ENCODE results near the gene AGO1. TPM values are rescaled to one million over a fixed set of nuclear protein-coding genes. Genes with fewer than 3 reads are reported as not detected.

AGO1 gene
- total and polyA plus RNA-seq, 2 of the 13 experiments (the other 11 are each of a cell fraction or from before 2014, with no cell fraction given) = 9.2 to 18.6 TPM

- TF ChIP-seq ZNF792 (CRISPR knock-in tag; IDR thresholded peaks at IDR 0.05) (peak; percentile 33; the same call in 1 of the 2 replicates), KMT2B (CRISPR knock-in tag; IDR thresholded peaks at IDR 0.05) (no peak), POLR2AphosphoS2 (IDR thresholded peaks at IDR 0.05; ENCODE audit: low read depth, low read length) (no peak), NR1H2 (CRISPR knock-in tag; IDR thresholded peaks at IDR 0.05; ENCODE audit: borderline replicate concordance, low read depth) (no peak), THAP11 (CRISPR knock-in tag; IDR thresholded peaks at IDR 0.05) (peak; percentile 81), CHD2 (IDR thresholded peaks at IDR 0.05; ENCODE audit: low read depth, low read length) (no peak), ZKSCAN1 (IDR thresholded peaks at IDR 0.05; ENCODE audit: low read length) (no peak), ZNF274 (CRISPR knock-in tag; IDR thresholded peaks at IDR 0.05) (peak; percentile 70; the same call in 1 of the 2 replicates), ZNF180 (CRISPR knock-in tag; IDR thresholded peaks at IDR 0.05; ENCODE audit: borderline replicate concordance, low read depth) (no peak), HNRNPUL1 (IDR thresholded peaks at IDR 0.05; ENCODE audit: low read depth, low read length) (no peak), TAF1 (CRISPR knock-in tag; IDR thresholded peaks at IDR 0.05) (peak; percentile 29), PLRG1 (conservative IDR thresholded peaks at IDR 0.05) (no peak), PCBP2 (optimal IDR thresholded peaks at IDR 0.05; ENCODE audit: low read depth, low read length, poor library complexity, severe bottlenecking) (no peak), FOSL2 (CRISPR knock-in tag; IDR thresholded peaks at IDR 0.05) (no peak), ZNF280D (CRISPR knock-in tag; IDR thresholded peaks at IDR 0.05) (0 out of 2 replicates have a peak, but pooled peaks have one; percentile 43), NFRKB (IDR thresholded peaks at IDR 0.05) (no peak), MED1 (CRISPR knock-in tag; IDR thresholded peaks at IDR 0.05) (peak; percentile 56)
- TF ChIP-seq, protein P1, sequence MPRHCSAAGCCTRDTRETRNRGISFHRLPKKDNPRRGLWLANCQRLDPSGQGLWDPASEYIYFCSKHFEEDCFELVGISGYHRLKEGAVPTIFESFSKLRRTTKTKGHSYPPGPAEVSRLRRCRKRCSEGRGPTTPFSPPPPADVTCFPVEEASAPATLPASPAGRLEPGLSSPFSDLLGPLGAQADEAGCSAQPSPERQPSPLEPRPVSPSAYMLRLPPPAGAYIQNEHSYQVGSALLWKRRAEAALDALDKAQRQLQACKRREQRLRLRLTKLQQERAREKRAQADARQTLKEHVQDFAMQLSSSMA (CRISPR knock-in tag; IDR thresholded peaks at IDR 0.05) = peak; percentile 78; the same call in 1 of the 2 replicates
- TF ChIP-seq, protein P2, sequence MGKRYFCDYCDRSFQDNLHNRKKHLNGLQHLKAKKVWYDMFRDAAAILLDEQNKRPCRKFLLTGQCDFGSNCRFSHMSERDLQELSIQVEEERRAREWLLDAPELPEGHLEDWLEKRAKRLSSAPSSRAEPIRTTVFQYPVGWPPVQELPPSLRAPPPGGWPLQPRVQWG (CRISPR knock-in tag; IDR thresholded peaks at IDR 0.05; ENCODE audit: borderline replicate concordance, low read depth) = no peak
- TF ChIP-seq, protein P3, sequence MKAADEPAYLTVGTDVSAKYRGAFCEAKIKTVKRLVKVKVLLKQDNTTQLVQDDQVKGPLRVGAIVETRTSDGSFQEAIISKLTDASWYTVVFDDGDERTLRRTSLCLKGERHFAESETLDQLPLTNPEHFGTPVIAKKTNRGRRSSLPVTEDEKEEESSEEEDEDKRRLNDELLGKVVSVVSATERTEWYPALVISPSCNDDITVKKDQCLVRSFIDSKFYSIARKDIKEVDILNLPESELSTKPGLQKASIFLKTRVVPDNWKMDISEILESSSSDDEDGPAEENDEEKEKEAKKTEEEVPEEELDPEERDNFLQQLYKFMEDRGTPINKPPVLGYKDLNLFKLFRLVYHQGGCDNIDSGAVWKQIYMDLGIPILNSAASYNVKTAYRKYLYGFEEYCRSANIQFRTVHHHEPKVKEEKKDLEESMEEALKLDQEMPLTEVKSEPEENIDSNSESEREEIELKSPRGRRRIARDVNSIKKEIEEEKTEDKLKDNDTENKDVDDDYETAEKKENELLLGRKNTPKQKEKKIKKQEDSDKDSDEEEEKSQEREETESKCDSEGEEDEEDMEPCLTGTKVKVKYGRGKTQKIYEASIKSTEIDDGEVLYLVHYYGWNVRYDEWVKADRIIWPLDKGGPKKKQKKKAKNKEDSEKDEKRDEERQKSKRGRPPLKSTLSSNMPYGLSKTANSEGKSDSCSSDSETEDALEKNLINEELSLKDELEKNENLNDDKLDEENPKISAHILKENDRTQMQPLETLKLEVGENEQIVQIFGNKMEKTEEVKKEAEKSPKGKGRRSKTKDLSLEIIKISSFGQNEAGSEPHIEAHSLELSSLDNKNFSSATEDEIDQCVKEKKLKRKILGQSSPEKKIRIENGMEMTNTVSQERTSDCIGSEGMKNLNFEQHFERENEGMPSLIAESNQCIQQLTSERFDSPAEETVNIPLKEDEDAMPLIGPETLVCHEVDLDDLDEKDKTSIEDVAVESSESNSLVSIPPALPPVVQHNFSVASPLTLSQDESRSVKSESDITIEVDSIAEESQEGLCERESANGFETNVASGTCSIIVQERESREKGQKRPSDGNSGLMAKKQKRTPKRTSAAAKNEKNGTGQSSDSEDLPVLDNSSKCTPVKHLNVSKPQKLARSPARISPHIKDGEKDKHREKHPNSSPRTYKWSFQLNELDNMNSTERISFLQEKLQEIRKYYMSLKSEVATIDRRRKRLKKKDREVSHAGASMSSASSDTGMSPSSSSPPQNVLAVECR (CRISPR knock-in tag; IDR thresholded peaks at IDR 0.05; ENCODE audit: borderline replicate concordance) = peak; percentile 86
Measured at GRCh38 chr1:35882945-35883634, at the start of gene AGO1 (continued).
